IPS-NIHi11 (cell line): ENCODE measurements around the gene MASP2.
"Not testable (repeated sequence)": the region's sequence is repeated elsewhere in the genome, so short reads cannot be mapped to it uniquely, and the experiment has no call there.

Experiments
- DNase-seq: peaks from one replicate; pipeline ENCODE4 v3.0.0; 2012; ENCODE audit warnings: mixed read lengths, low spot score

MASP2 gene

DNA sequence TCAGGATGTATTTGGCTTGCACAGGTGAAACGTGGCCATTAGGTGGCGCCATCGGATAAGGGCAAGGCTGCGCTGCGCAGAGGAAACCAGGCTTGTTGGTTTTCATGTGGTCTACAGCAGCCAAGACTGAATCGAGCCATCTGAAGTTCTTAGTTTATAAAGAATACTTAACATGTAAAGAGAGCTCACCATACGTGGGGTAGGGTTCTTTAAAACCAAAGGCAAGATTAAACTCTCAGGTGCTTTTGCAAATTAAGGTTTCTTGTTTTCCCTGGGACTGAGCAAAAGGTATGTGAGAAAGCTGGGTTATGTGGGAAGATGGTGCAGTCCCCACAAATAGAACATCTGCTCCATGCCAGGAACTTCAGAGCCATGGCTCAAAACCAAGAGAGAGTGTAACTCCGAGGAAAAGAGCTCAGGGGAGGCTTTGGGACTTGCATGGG is 9.3 kb downstream of the MASP2 start:
- DNase-seq: peak; percentile 91

DNA sequence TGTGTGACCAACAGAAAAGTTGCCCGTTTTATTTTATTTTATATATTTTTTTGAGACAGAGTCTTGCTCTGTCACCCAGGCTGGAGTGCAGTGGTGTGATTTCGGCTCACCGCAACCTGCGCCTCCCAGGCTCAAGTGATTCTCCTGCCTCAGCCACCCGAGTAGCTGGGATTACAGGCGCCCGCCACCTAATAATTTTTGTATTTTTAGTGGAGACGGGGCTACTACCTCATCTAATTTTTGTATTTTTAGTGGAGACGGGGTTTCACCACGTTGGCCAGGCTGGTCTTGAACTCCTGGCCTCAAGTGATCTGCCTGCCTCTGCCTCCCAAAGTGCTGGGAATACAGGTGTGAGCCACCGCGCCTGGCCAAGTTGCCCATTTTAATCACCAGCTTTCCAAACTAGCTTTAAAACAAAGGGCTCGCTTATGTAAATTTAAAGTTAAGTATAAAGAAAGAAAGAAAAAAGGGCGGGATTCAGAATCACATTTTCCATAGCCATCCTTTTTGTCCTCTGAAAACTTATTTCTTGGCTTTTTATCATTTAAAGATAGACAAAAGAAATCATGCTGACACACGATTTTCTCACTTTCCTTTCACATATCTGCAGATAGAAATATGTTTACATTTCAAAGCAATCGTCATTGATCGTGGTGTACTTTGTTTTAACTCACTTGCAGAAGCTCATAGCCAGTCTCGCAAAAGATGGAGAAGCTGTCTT is 9.9 kb downstream of the MASP2 start:
- DNase-seq: not testable (repeated sequence)

DNA sequence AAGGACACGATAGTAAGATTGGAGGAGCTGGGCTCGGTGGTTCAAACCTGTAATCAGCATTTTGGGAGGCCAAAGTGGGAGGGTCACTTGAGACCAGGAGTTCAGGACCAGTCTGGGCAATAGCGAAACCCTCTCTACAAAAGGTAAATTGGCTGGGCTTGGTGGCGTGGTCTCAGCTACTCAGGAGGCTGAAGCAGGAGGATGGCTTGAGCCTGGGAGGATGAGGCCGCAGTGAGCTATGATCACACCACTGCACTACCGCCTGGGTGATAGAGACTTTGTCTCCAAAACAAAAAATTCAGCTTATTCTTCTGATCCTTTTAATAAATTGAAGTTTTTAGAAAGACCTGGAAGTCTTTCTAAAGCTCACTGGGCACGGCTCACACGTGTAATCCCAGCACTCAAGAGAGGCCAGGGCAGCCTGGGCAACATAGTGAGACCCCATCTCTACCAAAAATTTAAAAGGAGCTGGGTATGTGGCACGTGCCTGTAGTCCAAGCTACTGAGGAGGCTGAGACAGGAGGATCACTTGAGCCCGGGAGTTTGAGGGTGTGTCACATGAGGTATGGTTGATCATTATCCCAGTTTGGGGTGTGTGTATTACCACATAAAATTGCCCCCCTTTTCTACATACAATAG is 15.3 kb downstream of the MASP2 start:
- no peak for DNase-seq

DNA sequence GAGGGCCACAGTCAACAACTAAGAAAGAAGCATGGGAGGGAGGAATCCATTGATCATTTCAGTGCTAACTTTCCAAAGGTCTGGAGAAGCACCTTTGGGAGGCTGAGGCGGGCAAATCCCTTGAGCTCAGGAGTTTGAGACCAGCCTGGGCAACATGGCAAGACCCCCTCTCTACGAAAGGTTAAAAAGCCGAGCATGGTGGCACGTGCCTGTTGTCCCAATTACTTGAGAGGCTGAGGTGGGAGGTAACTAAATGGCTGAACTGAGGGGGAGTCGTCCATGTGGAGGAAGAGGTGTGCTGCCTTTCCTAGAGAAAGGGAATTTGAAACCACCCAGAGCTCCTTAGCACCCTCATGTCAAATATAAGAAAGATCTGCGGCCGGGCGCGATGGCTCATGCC is 16.2 kb downstream of the MASP2 start:
- DNase-seq: no peak

DNA sequence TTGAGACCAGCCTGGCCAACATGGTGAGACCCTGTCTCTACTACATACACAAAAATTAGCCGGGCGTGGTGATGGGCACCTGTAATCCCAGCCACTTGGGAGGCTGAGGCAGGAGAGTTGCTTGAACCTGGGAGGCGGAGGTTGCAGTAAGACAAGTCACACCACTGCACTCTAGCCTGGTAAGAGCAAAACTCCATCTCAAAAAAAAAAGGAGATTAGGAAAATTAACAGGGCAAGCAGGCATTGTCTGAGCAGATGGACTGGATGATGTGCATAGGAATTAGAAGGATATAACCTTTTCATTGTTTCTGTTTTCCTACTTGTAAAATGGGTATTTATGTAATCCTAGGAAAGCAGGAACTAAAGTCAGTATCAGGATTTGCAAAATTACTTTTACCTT is 19.0 kb downstream of the MASP2 start:
- DNase-seq: no peak

DNA sequence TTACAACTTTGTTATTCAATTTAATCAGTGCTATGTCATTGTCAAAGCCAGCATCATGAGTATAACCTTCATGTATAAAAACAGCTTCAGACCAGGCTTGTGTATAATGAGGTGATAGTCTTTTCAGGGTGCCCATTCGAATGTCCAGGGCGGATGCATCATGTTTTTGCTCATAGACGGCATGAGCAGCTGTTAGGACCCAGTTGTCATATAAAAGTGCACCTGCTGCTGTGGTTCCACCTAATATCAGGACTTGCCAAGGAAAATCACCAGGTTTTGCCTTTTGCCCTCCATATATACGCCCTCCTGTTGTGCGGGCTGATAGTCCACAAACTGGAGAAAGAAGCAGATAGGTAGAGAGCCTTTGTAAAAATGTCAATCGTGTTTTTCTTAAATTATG is 19.7 kb downstream of the MASP2 start:
- no peak for DNase-seq

DNA sequence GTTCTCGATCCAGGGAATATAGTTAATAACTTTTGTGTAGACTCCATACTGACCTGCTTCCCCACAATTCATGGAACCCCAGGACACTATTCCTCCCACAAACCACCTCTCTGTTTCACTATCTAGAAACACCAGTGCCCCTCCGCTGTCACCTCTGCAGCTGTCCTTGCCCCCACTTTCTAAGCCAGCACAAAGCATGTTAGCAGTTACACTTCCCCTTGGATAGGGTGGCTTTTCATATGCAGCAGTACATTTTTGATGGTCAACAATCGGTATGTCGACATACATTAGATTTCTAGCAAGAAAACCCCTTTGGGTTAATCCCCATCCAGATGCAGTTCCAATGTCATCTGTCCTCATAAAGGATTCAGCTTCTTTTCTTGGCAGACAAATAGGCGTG is 20.1 kb downstream of the MASP2 start:
- no peak for DNase-seq

DNA sequence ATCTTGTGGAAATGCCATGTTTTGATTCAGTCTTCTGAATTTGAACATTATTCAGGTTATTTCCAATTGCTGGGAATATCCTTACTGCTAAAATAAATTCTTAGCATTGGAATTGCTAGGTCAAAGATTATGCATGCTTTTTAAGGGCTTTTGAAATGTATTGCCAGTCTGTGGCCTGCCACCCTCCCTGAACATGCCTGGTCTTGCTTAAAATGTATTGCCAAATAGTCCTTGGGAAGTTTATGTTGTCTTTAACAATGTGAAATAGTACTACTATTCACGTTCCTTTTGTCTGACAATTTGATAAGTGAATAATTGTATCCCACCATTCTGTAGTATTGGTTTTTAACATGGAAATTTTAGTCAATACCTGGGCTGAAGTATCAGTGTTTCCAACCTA is 21.0 kb downstream of the MASP2 start:
- DNase-seq: no peak

DNA sequence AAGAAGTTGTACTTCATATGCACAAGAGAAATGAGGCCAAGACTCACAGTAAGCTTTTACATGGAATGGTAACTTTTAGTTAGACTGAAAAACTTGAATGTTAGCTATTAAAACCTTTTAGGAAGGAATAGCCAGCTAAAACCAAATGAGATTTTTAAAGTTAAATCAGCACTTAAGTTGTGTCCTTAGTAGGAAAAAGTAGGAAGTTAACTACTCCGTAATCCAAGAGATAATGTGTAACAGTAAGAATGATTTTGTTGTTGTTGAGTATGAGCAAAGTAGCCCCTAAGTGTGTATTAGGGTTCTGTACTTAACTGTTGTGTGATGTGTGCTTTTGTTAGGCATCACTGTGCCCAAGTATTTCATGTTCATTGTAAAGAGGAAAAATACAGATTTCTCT is 21.4 kb downstream of the MASP2 start:
- DNase-seq: no peak

DNA sequence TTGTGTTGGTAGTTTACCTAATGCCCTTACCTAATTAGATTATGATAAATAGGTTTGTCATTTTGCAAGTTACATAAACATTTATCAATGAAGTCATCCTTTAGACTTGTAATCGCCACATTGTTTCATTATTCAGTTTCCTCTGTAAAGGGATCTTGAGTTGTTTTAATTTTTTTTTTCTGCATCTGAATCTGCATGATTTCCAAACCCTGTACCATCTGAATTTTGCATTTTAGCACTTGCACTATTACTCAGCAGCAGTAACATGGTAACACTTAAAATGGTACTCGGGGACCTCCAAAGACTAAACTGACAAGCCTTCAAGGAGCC is 22.2 kb downstream of the MASP2 start:
- no peak for DNase-seq

DNA sequence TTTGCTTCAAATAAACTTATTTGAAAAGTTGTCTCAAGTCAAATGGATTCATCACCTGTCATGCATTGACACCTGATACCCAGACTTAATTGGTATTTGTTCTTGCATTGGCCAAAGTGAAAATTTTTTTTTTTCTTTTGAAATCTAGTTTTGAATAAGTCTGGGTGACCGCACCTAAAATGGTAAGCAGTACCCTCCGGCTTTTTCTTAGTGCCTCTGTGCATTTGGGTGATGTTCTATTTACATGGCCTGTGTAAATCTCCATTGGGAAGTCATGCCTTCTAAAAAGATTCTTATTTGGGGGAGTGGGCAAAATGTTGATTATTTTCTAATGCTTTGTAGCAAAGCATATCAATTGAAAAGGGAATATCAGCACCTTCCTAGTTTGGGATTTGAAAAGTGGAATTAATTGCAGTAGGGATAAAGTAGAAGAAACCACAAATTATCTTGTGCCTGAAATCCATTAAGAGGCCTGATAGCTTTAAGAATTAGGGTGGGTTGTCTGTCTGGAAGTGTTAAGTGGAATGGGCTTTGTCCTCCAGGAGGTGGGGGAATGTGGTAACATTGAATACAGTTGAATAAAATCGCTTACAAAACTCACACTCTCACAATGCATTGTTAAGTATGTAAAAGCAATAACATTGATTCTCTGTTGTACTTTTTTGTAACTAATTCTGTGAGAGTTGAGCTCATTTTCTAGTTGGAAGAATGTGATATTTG is 22.7 kb downstream of the MASP2 start:
- no peak for DNase-seq

DNA sequence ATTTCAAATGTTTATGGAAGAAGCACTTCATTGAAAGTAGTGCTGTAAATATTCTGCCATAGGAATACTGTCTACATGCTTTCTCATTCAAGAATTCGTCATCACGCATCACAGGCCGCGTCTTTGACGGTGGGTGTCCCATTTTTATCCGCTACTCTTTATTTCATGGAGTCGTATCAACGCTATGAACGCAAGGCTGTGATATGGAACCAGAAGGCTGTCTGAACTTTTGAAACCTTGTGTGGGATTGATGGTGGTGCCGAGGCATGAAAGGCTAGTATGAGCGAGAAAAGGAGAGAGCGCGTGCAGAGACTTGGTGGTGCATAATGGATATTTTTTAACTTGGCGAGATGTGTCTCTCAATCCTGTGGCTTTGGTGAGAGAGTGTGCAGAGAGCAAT is 23.8 kb downstream of the MASP2 start:
- DNase-seq: no peak

DNA sequence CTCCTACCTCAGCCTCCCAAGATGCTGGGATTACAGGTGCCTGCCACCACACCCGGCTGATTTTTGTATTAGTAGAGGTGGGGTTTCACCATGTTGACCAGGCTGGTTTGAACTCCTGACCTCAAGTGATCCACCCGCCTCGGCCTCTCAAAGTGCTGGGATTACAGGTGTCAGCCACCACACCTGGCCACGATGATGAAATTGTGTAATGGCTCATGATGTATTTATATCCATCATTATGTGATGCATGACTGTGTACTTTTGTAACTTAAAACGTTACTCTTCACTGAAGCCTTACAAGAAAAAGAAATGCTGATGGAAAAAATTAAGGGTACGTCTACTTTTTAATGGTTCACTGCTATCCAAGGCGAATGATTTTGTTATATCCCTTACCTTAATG is 27.1 kb downstream of the MASP2 start:
- DNase-seq: no peak

DNA sequence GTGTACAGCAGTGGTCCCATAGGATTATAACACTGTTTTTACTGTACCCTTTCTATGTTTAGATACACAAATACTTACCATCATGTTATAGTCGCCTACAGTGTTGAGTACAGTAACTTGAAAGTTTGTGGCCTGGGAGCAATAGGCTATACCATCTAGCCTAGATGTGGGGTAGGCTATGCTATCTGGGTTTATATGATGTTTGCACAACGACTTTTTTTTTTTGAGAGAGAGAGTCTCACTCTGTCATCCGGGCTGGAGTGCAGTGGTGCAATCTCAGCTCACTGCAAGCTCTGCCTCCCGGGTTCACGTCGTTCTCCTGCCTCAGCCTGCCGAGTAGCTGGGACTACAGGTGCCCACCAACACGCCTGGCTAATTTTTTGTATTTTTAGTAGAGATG is 27.7 kb downstream of the MASP2 start:
- not testable (repeated sequence) for DNase-seq

DNA sequence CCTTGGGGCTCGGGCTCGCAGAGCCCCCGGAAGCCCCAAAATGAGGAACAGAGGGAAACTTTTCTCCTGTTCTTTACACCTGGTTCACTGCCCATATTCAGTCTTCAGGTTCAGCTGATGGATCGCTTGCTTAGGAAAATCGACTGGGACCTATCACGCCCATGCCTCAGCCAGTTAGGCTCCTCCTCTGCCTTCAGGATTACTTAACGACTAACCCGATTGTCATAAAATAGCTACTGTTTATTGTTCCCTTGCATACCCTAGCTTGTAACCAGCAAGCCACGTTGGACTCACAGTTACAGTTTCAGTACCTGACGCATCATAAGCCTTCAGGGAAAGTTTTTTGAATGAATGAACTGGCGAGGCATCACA is 33.9 kb downstream of the MASP2 start:
- DNase-seq: no peak

DNA sequence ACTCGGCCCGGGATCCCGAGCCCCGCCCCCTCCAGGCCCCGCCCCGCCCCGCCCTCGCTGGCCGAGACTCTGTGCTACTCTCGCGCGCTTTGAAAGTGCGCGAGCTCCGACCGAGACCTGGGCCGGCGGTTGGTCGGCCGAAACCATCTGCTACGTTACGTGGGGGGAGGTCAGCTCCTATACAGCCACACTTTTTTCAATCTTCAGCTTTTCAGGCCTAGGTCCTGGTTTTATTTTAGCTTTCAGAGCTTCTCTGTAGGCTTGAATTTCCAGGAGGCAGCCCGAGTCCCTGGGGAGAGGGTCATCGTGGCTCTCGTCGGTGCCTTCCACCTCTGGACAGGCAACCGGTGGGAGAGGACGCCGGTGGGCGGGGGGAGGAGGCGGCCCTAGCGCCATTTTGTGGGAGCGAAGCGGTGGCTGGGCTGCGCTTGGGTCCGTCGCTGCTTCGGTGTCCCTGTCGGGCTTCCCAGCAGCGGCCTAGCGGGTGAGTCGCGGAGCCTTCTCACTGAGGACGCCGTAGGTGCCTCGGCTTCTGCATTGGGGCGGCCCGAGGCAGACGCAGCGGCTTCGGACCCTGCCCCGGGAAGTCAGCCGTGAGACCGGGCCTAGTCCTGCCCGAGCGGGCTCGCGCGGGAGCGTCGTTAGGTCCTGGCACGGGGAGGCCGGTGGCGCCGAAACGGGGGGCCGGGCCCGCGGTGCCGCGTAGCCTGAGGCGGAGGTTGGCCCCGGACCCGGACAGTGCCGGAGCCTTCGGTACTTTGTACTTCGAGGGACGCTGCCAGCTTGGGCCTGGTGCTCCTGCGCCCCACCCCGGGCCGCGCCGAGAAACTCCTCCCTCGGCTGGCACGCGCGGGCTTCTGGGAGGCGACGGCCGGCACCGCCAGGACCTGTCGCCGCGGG is 34.5 kb downstream of the MASP2 start, which contains the start of gene TARDBP:
Gene TARDBP, plus strand, starts transcription at position 395 of the 900 bp plus-strand sequence. CDS start 1,074 bp downstream, outside the sequence.
- DNase-seq: peak; percentile 100

DNA sequence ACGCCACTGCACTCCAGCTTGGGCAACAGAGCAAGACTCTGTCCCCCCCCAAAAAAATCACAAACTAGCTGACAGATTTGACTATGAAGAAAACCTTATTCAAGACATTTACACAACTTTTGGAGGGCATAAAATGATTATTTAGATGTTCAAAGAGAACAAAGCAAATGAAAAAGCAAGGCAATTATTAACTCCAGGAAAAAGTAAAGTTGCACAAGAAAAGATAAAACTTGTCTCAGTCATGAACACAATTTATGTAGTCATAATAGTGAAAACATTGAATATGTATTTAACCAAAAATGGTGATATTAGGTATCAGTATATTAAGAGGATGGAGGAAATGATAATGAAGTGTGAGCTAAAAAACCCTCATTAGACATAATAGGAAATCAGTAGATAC is 46.5 kb downstream of the MASP2 start:
- DNase-seq: no peak

DNA sequence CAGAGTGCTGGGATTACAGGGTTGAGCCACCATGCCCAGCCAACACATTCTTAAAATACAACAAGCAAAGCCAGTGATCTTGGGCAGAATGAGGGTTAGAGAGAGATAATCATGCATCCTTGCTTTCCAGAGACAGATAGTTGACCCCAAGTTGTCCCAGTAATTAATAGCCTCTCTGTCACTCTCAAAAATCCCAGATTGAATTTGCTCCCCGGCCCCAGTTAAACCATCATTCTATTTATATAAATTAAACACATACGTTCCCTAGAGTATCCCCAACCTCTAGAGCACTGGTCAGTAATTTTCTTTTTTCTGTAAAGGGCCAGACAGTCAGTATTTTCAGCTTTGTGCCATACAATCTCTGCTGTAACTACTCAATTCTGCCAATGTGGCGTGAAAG is 50.9 kb downstream of the MASP2 start:
- no peak for DNase-seq

DNA sequence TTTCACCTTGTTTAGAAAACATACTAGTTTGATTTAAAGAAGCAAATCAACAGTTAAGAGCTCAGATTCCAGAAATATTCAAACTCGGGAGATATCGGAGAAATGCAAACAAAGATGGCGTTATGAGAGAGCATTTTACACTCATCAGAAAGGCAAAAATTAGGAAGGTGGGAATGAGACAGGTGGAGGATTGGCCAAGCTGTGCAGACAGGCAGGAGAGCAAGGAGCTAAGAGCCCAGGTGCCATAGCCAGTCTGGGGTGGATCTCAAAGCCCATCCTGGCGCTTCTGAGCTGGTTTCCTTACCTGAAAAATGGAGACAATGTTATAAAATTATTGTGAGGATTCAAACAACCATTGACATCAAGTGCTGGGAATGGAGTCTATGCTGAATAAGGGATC is 54.2 kb downstream of the MASP2 start:
- no peak for DNase-seq

DNA sequence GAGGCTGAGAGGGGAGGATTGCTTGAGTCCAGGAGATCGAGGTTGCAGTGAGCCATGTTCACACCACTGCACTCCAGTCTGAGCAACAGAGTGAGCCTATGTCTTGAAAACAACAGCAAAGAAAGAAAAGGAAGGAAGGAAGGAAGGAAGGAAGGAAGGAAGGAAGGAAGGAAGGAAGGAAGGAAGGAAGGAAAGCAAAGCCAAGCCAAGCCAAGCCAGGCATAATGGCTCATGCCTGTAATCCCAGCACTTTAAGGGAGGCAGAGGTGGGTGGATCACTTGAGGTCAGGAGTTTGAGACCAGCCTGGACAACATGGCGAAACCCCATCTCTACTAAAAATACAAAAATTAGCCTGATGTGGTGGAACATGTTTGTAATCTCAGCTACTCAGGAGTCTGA is 55.0 kb downstream of the MASP2 start:
- DNase-seq: not testable (repeated sequence)

DNA sequence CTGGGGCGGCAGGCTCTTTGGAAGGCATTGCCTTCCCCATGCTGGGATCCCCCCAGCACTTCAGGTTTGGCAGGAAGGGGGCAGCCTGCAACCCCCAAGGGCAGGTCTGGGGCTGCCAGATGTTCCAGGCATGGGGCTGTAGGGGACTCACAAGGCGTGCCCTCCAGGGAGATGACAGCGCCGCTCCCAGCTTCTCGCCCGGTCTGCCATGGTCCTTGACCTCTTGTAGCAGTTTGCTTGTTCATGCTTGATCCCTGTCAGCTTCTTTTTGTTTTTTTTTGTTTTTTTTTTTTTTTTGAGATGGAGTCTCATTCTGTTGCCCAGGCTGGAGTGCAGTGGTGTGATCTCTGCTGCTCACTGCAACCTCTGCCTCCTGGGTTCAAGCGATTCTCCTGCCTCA is 56.2 kb downstream of the MASP2 start:
- no peak for DNase-seq

DNA sequence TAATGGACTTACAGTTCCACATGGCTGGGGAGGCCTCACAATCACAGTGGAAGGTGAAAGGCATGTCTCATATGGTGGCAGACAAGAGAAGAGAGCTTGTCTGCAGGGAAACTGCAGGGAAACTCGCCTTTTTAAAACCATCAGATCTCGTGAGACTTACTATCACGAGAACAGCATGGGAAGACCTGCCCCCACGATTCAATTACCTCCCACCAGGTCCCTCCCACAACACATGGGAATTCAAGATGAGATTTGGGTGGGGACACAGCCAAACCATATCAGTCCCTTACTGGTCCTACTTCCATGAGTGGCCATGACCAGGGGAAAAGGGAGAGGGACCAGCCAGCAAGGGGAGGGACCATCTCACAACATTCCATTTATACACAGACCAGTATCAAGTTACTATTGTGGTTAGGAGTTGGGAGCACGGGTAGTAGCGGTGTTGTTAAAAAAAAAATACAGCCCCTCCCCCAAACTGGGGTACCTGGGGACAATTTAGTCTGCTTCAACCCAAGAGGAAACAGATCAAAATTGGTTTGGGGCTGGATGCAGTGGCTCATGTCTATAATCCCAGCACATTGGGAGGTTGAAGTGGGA is 57.0 kb downstream of the MASP2 start:
- DNase-seq: peak; percentile 47
